Keratinocyte (primary cell): Measurements from ENCODE around the gene ASB10. TPM values are rescaled to one million over a fixed set of nuclear protein-coding genes. Genes with fewer than 3 reads are reported as not detected.
A peak's percentile ranks its signal among the peaks of the same experiment; 100 is the strongest.

Experiments used
- DNase-seq: peaks from one replicate; pipeline ENCODE4 v3.0.0-alpha.2; 2011; ENCODE audit warnings: low read depth, missing footprints, low spot score
- FAIRE-seq: peaks from 2 replicates; lab custom pipeline; 2011; peaks lifted over from hg19 to GRCh38; lab: Jason Lieb, UNC
- H2AFZ ChIP-seq: 2 replicates; pipeline ENCODE4 v1.6.0; 2012; ENCODE audit warnings: low read length, control low read depth, inconsistent platforms; ENCODE audit not compliant: control insufficient read depth
- H3K27ac ChIP-seq: 2 replicates; pipeline ENCODE4 v1.5.1; 2011; ENCODE audit warnings: low read length; ENCODE audit not compliant: control insufficient read depth, insufficient read depth
- H3K27me3 ChIP-seq: 3 replicates; pipeline ENCODE4 v1.6.0; 2011; ENCODE audit warnings: low read length; ENCODE audit not compliant: control insufficient read depth, insufficient read depth; ENCODE audit errors: extremely low read depth
- H3K36me3 ChIP-seq, 2 experiments: 2 replicates in 1 of 2; 3 replicates in 1 of 2; pipeline ENCODE4 v1.5.1; 2011; ENCODE audit warnings: low read length in 2 of 2, mild to moderate bottlenecking in 1 of 2; ENCODE audit not compliant: control insufficient read depth in 2 of 2, insufficient read depth in 2 of 2; ENCODE audit errors: extremely low read depth in 1 of 2
- H3K4me1 ChIP-seq: 3 replicates; pipeline ENCODE4 v1.5.1; 2011; ENCODE audit warnings: low read length; ENCODE audit not compliant: control insufficient read depth, insufficient read depth; ENCODE audit errors: extremely low read depth
- H3K4me2 ChIP-seq: 3 replicates; pipeline ENCODE4 v1.6.0; 2011; ENCODE audit warnings: low read depth, low read length; ENCODE audit not compliant: control insufficient read depth, insufficient read depth; ENCODE audit errors: extremely low read depth
- H3K4me3 ChIP-seq, 3 experiments: fragments of 200-600 bp in 1 of 3; sonication (generic) in 1 of 3; 2 replicates in 2 of 3; 3 replicates in 1 of 3; pipeline ENCODE4 v1.5.1; 2011 to 2016; ENCODE audit warnings: low read length in 3 of 3, mild to moderate bottlenecking in 3 of 3, control low read depth in 2 of 3, inconsistent platforms in 1 of 3, low read depth in 1 of 3, mixed read lengths in 1 of 3, mixed run types in 1 of 3, moderate library complexity in 1 of 3; ENCODE audit not compliant: control insufficient read depth in 2 of 3, insufficient read depth in 2 of 3; ENCODE audit errors: extremely low read depth in 1 of 3
- H3K79me2 ChIP-seq: 2 replicates; pipeline ENCODE4 v1.6.0; 2012; ENCODE audit warnings: low read length; ENCODE audit not compliant: control insufficient read depth, insufficient read depth
- H3K9ac ChIP-seq: 3 replicates; pipeline ENCODE4 v1.6.0; 2011; ENCODE audit warnings: low read length; ENCODE audit not compliant: control insufficient read depth, insufficient read depth; ENCODE audit errors: extremely low read depth
- H3K9me1 ChIP-seq: 3 replicates; pipeline ENCODE4 v1.6.0; 2011; ENCODE audit warnings: low read length; ENCODE audit not compliant: control insufficient read depth, insufficient read depth; ENCODE audit errors: extremely low read depth
- H3K9me3 ChIP-seq: 2 replicates; pipeline ENCODE4 v1.5.1; 2012; ENCODE audit warnings: low read depth, low read length; ENCODE audit not compliant: control insufficient read depth
- H4K20me1 ChIP-seq: 3 replicates; pipeline ENCODE4 v1.6.0; 2011; ENCODE audit warnings: low read length; ENCODE audit not compliant: control insufficient read depth, insufficient read depth; ENCODE audit errors: extremely low read depth
- EZH2 ChIP-seq: IDR thresholded peaks from one replicate; pipeline ENCODE4 v1.6.1; 2012; ENCODE audit warnings: inconsistent platforms, mild to moderate bottlenecking, low read length, moderate library complexity
- dilution Hi-C: fragments of 300-500 bp; cut with MboI; formaldehyde crosslinking; loops from one replicate; pipeline ENCODE4 v1.7.0; 2020; ENCODE audit warnings: low sequenced_read_pairs; ENCODE audit not compliant: extremely low pct_ligation_motif_present
- polyA plus RNA-seq, 5 experiments: library from polyadenylated mRNA; depleted of rRNA in 3 of 5; stranded (reverse) in 3 of 5; stranded (forward) in 1 of 5; unstranded in 1 of 5; fragments of >200 nt; gene quantifications; 1 replicate in 1 of 5; 2 replicates in 3 of 5; 3 replicates in 1 of 5; pipeline versions ENCODE4 v1.2.1 to v1.2.3, GENCODE V29; 2011 to 2012; ENCODE audit warnings: missing spikeins in 2 of 5, low read depth in 1 of 5, low replicate concordance in 1 of 5
- TF ChIP-seq, protein P1 (sequence below), 3 experiments: IDR thresholded peaks in 1 of 3; conservative IDR thresholded peaks in 1 of 3; optimal IDR thresholded peaks in 1 of 3; 2 replicates in 2 of 3; 3 replicates in 1 of 3; pipeline versions ENCODE3 to v1.5.1; 2011; ENCODE audit warnings: low read length in 3 of 3, mild to moderate bottlenecking in 3 of 3, moderate library complexity in 2 of 3, control low read depth in 1 of 3, inconsistent platforms in 1 of 3; ENCODE audit not compliant: insufficient read depth in 2 of 3; ENCODE audit errors: extremely low read depth in 1 of 3

Gene ASB10
- polyA plus RNA-seq, 1 donor (not counting 4 experiments of a cell fraction or from before 2014, with no cell fraction given): not detected

DNA sequence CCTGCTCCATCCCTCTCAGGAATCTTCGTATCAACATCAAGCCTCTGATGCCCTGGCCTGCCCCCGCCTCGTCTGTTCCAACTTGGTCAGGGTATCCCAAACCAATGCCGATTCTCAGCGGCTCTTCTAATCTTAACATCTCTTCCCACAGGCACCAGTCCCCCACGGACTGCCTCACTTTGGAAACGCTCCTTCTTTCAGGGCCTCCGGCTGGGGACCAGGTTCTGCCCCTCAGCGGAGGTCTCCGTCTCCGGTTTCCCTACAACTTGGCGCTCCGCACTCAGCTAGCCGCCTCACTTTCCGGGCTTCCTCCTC lies 39.5 kb upstream of the ASB10 start:
- FAIRE-seq: no peak
- DNase-seq: no peak
- dilution Hi-C loops: no loop called here

GRCh38 chr7:151225948-151226510 lies 39.0 kb upstream of the ASB10 start:
- FAIRE-seq (no peak), DNase-seq (no peak)
- Histone ChIP-seq H3K9me3 (no peaks in the 10 kb centered on the region), H3K27ac (peak overlapping the region; percentile 62), H3K9ac (peak overlapping the region; percentile 88), H3K9me1 (no peaks in the 10 kb centered on the region), H4K20me1 (no peaks in the 10 kb centered on the region), H3K27me3 (no peaks in the 10 kb centered on the region), H3K79me2 (peaks cover 25% of the 10 kb centered on the region), H3K4me3 (peak overlapping the region; percentile 87 to 98 (median 90)), H3K4me1 (peaks cover 20% of the 10 kb centered on the region), H3K36me3 (peaks cover 24 to 39% of the 10 kb centered on the region in 2 experiments), H3K4me2 (peak overlapping the region; percentile 99), H2AFZ (no peak overlapping the region)
- no peak for TF ChIP-seq EZH2
- TF ChIP-seq, protein P1, sequence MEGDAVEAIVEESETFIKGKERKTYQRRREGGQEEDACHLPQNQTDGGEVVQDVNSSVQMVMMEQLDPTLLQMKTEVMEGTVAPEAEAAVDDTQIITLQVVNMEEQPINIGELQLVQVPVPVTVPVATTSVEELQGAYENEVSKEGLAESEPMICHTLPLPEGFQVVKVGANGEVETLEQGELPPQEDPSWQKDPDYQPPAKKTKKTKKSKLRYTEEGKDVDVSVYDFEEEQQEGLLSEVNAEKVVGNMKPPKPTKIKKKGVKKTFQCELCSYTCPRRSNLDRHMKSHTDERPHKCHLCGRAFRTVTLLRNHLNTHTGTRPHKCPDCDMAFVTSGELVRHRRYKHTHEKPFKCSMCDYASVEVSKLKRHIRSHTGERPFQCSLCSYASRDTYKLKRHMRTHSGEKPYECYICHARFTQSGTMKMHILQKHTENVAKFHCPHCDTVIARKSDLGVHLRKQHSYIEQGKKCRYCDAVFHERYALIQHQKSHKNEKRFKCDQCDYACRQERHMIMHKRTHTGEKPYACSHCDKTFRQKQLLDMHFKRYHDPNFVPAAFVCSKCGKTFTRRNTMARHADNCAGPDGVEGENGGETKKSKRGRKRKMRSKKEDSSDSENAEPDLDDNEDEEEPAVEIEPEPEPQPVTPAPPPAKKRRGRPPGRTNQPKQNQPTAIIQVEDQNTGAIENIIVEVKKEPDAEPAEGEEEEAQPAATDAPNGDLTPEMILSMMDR (optimal IDR thresholded peaks at IDR 0.05 in 1 of 3, IDR thresholded peaks at IDR 0.05 in 1 of 3, conservative IDR thresholded peaks at IDR 0.05 in 1 of 3; ENCODE audit: extremely low read depth in 1 of 3, insufficient read depth in 2 of 3, low read length in 3 of 3): no peak
- dilution Hi-C loops: no loop called here

More for the DNA sequence above, 39.5 kb upstream of the ASB10 start:
- H3K36me3 ChIP-seq: peaks cover 23 to 37% of the 10 kb centered on the region in 2 experiments
- H3K9ac ChIP-seq: peak overlapping the region; percentile 88
- H4K20me1 ChIP-seq: no peaks in the 10 kb centered on the region
- H3K9me1 ChIP-seq: no peaks in the 10 kb centered on the region
- H3K4me1 ChIP-seq: peaks cover 22% of the 10 kb centered on the region
- TF ChIP-seq, protein P1 (optimal IDR thresholded peaks at IDR 0.05 in 1 of 3, IDR thresholded peaks at IDR 0.05 in 1 of 3, conservative IDR thresholded peaks at IDR 0.05 in 1 of 3; ENCODE audit: extremely low read depth in 1 of 3, insufficient read depth in 2 of 3, low read length in 3 of 3): no peak
- TF ChIP-seq EZH2: no peak
- H3K4me3 ChIP-seq: peak overlapping the region; percentile 87 to 98 (median 90)
- H3K27me3 ChIP-seq: no peaks in the 10 kb centered on the region
- H3K79me2 ChIP-seq: peaks cover 25% of the 10 kb centered on the region
- peak overlapping the region; percentile 84 for H2AFZ ChIP-seq
- peak overlapping the region; percentile 62 for H3K27ac ChIP-seq
- H3K9me3 ChIP-seq: no peaks in the 10 kb centered on the region
- H3K4me2 ChIP-seq: peak overlapping the region; percentile 99
